SK-N-SH (cell line): Measurements from ENCODE around the gene CIDEC. TPM values are rescaled to one million over a fixed set of nuclear protein-coding genes. Genes with fewer than 3 reads are reported as not detected.

Experiments
- CTCF ChIA-PET: fragments of 300-600, 350-600 bp; formaldehyde crosslinking; extraction: SDS; loops from one replicate; lab custom pipeline; 2021; lab: Yijun Ruan, JAX
- POLR2A ChIA-PET: fragments of 350-600 bp; sonication (Branson Sonifier 250); formaldehyde crosslinking; extraction: SDS; loops from one replicate; lab custom pipeline; 2020; ENCODE audit warnings: antibody characterized with exemption, inconsistent platforms; lab: Yijun Ruan, JAX
- DNase-seq: peaks from one replicate; pipeline ENCODE4 v3.0.0; 2012
- H2AFZ ChIP-seq: fragments of 200-600 bp; sonication (generic); 2 replicates; pipeline ENCODE4 v1.8.1; 2016; ENCODE audit warnings: antibody characterized with exemption, mild to moderate bottlenecking, low read depth
- H3F3A ChIP-seq: fragments of 200-600 bp; sonication (generic); replicated peaks from 2 replicates; pipeline ENCODE3; 2016; ENCODE audit warnings: antibody characterized with exemption, mild to moderate bottlenecking; ENCODE audit not compliant: insufficient read depth
- H3K27ac ChIP-seq, 2 experiments: fragments of 200-500 bp in 1 of 2; fragments of 200-600 bp in 1 of 2; sonication (Bioruptor generic) in 1 of 2; sonication (generic), shearing (Covaris generic) in 1 of 2; 2 replicates each; pipeline versions ENCODE4 v1.5.1 to v1.6.1; 2014 to 2016; ENCODE audit warnings: low read depth in 2 of 2, inconsistent platforms in 1 of 2, low read length in 1 of 2, mild to moderate bottlenecking in 1 of 2, mixed read lengths in 1 of 2
- H3K27me3 ChIP-seq: fragments of 200-600 bp; sonication (generic), shearing (Covaris generic); 2 replicates; pipeline ENCODE4 v1.6.1; 2016; ENCODE audit warnings: mixed run types; ENCODE audit not compliant: insufficient read depth
- H3K36me3 ChIP-seq, 2 experiments: fragments of 200-500 bp in 1 of 2; fragments of 200-600 bp in 1 of 2; sonication (Bioruptor generic) in 1 of 2; sonication (generic) in 1 of 2; replicated peaks in 1 of 2; 2 replicates each; pipeline versions ENCODE3 to v1.5.1; 2014 to 2016; ENCODE audit warnings: low read length in 1 of 2, mild to moderate bottlenecking in 1 of 2; ENCODE audit not compliant: insufficient read depth in 2 of 2, control insufficient read depth in 1 of 2
- H3K4me1 ChIP-seq, 2 experiments: fragments of 200-500 bp in 1 of 2; fragments of 200-600 bp in 1 of 2; sonication (Bioruptor generic) in 1 of 2; sonication (generic), shearing (Covaris generic) in 1 of 2; 2 replicates each; pipeline versions ENCODE4 v1.5.1 to v1.6.1; 2014 to 2016; ENCODE audit warnings: low read depth in 1 of 2, low read length in 1 of 2, mixed run types in 1 of 2; ENCODE audit not compliant: insufficient read depth in 2 of 2, control insufficient read depth in 1 of 2
- H3K4me2 ChIP-seq: fragments of 200-600 bp; sonication (generic), shearing (Covaris generic); 2 replicates; pipeline ENCODE4 v1.6.1; 2017; ENCODE audit warnings: mixed run types
- H3K4me3 ChIP-seq, 2 experiments: fragments of 200-500 bp in 1 of 2; fragments of 200-600 bp in 1 of 2; sonication (Bioruptor generic) in 1 of 2; sonication (generic), shearing (Covaris generic) in 1 of 2; 2 replicates each; pipeline versions ENCODE4 v1.5.1 to v1.8.1; 2014 to 2016; ENCODE audit warnings: low read depth in 2 of 2, inconsistent platforms in 1 of 2, low read length in 1 of 2, mild to moderate bottlenecking in 1 of 2, mixed read lengths in 1 of 2, moderate library complexity in 1 of 2
- H3K79me2 ChIP-seq: fragments of 200-600 bp; sonication (generic); 2 replicates; pipeline ENCODE4 v1.8.1; 2017; ENCODE audit warnings: mild to moderate bottlenecking; ENCODE audit not compliant: insufficient read depth
- H3K9ac ChIP-seq: fragments of 200-600 bp; sonication (generic); 2 replicates; pipeline ENCODE4 v1.6.1; 2017; ENCODE audit warnings: mixed run types
- H3K9me2 ChIP-seq: fragments of 200-600 bp; sonication (generic); 2 replicates; pipeline ENCODE4 v1.6.1; 2017; ENCODE audit warnings: mixed run types
- H3K9me3 ChIP-seq: fragments of 200-600 bp; sonication (generic); 2 replicates; pipeline ENCODE4 v1.6.1; 2017; ENCODE audit warnings: mixed run types, mild to moderate bottlenecking, moderate library complexity
- H4K20me1 ChIP-seq: fragments of 200-600 bp; sonication (generic); 2 replicates; pipeline ENCODE4 v1.6.1; 2017; ENCODE audit warnings: mild to moderate bottlenecking, mixed run types; ENCODE audit not compliant: insufficient read depth
- FOSL2 ChIP-seq: IDR thresholded peaks from 2 replicates; pipeline ENCODE4 v1.4.0; 2012; ENCODE audit warnings: low read depth, mild to moderate bottlenecking, moderate library complexity, borderline replicate concordance
- FOXJ3 ChIP-seq: sonication (generic); formaldehyde crosslinking; IDR thresholded peaks from 2 replicates; pipeline ENCODE4 v1.5.1; 2020; ENCODE audit warnings: mild to moderate bottlenecking, missing genetic modification reagents
- FOXM1 ChIP-seq: IDR thresholded peaks from 2 replicates; pipeline ENCODE4 v1.4.0; 2012; ENCODE audit warnings: low read depth, mild to moderate bottlenecking
- GATA2 ChIP-seq: sonication (generic); formaldehyde crosslinking; IDR thresholded peaks from 2 replicates; pipeline ENCODE4 v1.5.0; 2020; ENCODE audit warnings: mild to moderate bottlenecking, missing genetic modification reagents
- MEF2A ChIP-seq: IDR thresholded peaks from 2 replicates; pipeline ENCODE4 v1.4.0; 2012; ENCODE audit warnings: low read depth, borderline replicate concordance
- NFIC ChIP-seq: IDR thresholded peaks from 2 replicates; pipeline ENCODE4 v1.4.0; 2012; ENCODE audit warnings: borderline replicate concordance
- NRF1 ChIP-seq: IDR thresholded peaks from 2 replicates; pipeline ENCODE4 v1.6.1; 2012; ENCODE audit warnings: low read depth, mild to moderate bottlenecking, low read length
- POLR2AphosphoS5 ChIP-seq: IDR thresholded peaks from 2 replicates; pipeline ENCODE4 v1.6.1; 2012; ENCODE audit warnings: low read depth, low read length
- RAD21 ChIP-seq: IDR thresholded peaks from 2 replicates; pipeline ENCODE4 v1.6.1; 2012; ENCODE audit warnings: mild to moderate bottlenecking, low read length
- RFX5 ChIP-seq: IDR thresholded peaks from 2 replicates; pipeline ENCODE4 v1.6.1; 2012; ENCODE audit warnings: mild to moderate bottlenecking, improper control_type of control experiment, low read length
- TCF12 ChIP-seq: IDR thresholded peaks from 2 replicates; pipeline ENCODE4 v1.4.0; 2012
- WGBS: methylation state at CpG from one replicate; pipeline ENCODE4 v1.1.6; 2017; ENCODE audit warnings: low lambda C conversion rate; 5-methylcytosine and 5-hydroxymethylcytosine counted together
- polyA plus RNA-seq, 3 experiments: library from polyadenylated mRNA; depleted of rRNA; stranded (reverse); fragments of >200 nt; gene quantifications; 2 replicates each; pipeline ENCODE4 v1.2.3, GENCODE V29; 2012
- TF ChIP-seq, protein P1 (sequence below): IDR thresholded peaks from 2 replicates; pipeline ENCODE4 v1.6.1; 2012; ENCODE audit warnings: mild to moderate bottlenecking, low read depth, low read length, moderate library complexity
- TF ChIP-seq, protein P2 (sequence below): fragments of 150-350 bp; IDR thresholded peaks from 2 replicates; pipeline ENCODE4 v1.6.1; 2016; ENCODE audit warnings: mild to moderate bottlenecking, low read depth, low read length
- TF ChIP-seq, protein P3 (sequence below): IDR thresholded peaks from 2 replicates; pipeline ENCODE4 v1.4.0; 2012; ENCODE audit warnings: low read depth, borderline replicate concordance
- TF ChIP-seq, protein P4 (sequence below): IDR thresholded peaks from 2 replicates; pipeline ENCODE4 v1.4.0; 2012; ENCODE audit warnings: low read depth, borderline replicate concordance

The CIDEC gene
- polyA plus RNA-seq, 1 of the 3 experiments (the other 2 are of a cell fraction), result not detected

DNA sequence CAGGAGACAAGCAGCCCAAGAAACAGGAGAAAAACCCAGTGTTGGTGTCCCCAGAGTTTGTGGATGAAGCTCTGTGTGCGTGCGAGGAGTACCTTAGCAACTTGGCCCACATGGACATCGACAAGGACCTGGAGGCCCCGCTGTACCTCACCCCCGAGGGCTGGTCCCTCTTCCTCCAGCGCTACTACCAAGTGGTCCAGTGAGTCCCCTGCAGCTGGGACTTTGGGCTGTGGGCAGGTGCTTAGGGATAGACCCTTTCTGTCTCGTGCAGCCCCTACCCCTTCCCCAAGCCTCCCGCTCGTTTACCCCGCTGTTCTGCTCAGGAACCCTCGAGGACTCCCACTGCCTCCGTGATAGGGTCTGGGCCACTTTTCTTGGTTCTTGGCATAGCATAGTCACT lies 59.5 kb downstream of the CIDEC start (continued):
- TF ChIP-seq MEF2A (no peak), TCF12 (no peak), GATA2 (no peak), FOXM1 (no peak)
- TF ChIP-seq, protein P1, sequence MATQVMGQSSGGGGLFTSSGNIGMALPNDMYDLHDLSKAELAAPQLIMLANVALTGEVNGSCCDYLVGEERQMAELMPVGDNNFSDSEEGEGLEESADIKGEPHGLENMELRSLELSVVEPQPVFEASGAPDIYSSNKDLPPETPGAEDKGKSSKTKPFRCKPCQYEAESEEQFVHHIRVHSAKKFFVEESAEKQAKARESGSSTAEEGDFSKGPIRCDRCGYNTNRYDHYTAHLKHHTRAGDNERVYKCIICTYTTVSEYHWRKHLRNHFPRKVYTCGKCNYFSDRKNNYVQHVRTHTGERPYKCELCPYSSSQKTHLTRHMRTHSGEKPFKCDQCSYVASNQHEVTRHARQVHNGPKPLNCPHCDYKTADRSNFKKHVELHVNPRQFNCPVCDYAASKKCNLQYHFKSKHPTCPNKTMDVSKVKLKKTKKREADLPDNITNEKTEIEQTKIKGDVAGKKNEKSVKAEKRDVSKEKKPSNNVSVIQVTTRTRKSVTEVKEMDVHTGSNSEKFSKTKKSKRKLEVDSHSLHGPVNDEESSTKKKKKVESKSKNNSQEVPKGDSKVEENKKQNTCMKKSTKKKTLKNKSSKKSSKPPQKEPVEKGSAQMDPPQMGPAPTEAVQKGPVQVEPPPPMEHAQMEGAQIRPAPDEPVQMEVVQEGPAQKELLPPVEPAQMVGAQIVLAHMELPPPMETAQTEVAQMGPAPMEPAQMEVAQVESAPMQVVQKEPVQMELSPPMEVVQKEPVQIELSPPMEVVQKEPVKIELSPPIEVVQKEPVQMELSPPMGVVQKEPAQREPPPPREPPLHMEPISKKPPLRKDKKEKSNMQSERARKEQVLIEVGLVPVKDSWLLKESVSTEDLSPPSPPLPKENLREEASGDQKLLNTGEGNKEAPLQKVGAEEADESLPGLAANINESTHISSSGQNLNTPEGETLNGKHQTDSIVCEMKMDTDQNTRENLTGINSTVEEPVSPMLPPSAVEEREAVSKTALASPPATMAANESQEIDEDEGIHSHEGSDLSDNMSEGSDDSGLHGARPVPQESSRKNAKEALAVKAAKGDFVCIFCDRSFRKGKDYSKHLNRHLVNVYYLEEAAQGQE, result no peak
- TF ChIP-seq, protein P2, sequence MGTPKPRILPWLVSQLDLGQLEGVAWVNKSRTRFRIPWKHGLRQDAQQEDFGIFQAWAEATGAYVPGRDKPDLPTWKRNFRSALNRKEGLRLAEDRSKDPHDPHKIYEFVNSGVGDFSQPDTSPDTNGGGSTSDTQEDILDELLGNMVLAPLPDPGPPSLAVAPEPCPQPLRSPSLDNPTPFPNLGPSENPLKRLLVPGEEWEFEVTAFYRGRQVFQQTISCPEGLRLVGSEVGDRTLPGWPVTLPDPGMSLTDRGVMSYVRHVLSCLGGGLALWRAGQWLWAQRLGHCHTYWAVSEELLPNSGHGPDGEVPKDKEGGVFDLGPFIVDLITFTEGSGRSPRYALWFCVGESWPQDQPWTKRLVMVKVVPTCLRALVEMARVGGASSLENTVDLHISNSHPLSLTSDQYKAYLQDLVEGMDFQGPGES, result no peak

DNA sequence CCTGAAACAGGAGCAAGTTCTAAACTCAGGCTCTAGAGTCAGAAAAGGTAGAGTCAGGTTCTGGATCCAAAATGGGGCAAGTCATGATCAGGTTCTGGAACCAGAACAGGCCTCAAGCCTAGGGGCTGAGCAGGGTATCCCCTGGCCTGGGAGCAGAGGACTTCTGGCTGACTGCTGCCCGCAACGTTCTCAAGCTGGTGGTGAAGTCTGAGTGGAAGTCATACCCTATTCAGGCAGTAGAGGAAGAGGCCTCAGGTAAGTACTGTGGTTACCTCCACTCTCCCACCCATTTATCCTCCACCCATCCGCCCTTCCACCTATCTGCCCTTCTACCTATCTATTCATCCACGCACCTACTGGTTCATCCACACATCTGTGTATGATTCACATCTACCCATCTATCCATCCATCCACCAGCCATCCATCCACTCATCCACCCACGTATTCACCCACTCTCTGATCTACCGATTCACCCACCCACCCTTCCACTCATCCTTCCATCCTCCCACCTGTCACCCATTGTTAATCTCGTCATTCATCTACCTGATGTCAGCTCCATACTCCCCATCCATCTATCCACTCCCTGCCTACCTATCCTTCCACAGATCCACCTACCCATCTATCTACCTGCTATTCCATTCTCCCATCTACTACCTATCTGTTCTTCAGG lies 61.3 kb downstream of the CIDEC start:
- Histone ChIP-seq H3K4me1 (no peaks in the 10 kb centered on the region), H3K9me3 (no peaks in the 10 kb centered on the region), H3K4me2 (no peak overlapping the region), H4K20me1 (no peaks in the 10 kb centered on the region), H3K27ac (no peak overlapping the region), H2AFZ (no peak overlapping the region), H3K79me2 (no peaks in the 10 kb centered on the region), H3K27me3 (no peaks in the 10 kb centered on the region), H3K4me3 (no peak overlapping the region), H3K9ac (no peak overlapping the region), H3K9me2 (no peaks in the 10 kb centered on the region), H3F3A (no peaks in the 10 kb centered on the region), H3K36me3 (no peaks in the 10 kb centered on the region)
- ChIA-PET CTCF (no interaction called here), POLR2A (no interaction called here)
- TF ChIP-seq RFX5, result no peak
- TF ChIP-seq GATA2, result no peak
- no peak for TF ChIP-seq FOXJ3 (CRISPR knock-in tag)
- no peak for TF ChIP-seq POLR2AphosphoS5
- no peak for TF ChIP-seq RAD21
- TF ChIP-seq, protein P3, sequence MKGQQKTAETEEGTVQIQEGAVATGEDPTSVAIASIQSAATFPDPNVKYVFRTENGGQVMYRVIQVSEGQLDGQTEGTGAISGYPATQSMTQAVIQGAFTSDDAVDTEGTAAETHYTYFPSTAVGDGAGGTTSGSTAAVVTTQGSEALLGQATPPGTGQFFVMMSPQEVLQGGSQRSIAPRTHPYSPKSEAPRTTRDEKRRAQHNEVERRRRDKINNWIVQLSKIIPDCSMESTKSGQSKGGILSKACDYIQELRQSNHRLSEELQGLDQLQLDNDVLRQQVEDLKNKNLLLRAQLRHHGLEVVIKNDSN, result no peak
- TF ChIP-seq, protein P1, result no peak
- no peak for TF ChIP-seq NRF1
- TF ChIP-seq, protein P2, result no peak
- TF ChIP-seq, protein P4, sequence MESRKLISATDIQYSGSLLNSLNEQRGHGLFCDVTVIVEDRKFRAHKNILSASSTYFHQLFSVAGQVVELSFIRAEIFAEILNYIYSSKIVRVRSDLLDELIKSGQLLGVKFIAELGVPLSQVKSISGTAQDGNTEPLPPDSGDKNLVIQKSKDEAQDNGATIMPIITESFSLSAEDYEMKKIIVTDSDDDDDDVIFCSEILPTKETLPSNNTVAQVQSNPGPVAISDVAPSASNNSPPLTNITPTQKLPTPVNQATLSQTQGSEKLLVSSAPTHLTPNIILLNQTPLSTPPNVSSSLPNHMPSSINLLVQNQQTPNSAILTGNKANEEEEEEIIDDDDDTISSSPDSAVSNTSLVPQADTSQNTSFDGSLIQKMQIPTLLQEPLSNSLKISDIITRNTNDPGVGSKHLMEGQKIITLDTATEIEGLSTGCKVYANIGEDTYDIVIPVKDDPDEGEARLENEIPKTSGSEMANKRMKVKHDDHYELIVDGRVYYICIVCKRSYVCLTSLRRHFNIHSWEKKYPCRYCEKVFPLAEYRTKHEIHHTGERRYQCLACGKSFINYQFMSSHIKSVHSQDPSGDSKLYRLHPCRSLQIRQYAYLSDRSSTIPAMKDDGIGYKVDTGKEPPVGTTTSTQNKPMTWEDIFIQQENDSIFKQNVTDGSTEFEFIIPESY, result no peak
- no peak for TF ChIP-seq FOSL2
- TF ChIP-seq NFIC, result no peak
- TF ChIP-seq FOXM1, result no peak
- WGBS, result 94% methylated on average over 6 of the region's 7 CpGs
- no peak for DNase-seq
